GM12891 (cell line): Measurements from ENCODE around the gene CNOT11. TPM values are rescaled to one million over a fixed set of nuclear protein-coding genes. Genes with fewer than 3 reads are reported as not detected.
"Not testable (repeated sequence)": the region's sequence is repeated elsewhere in the genome, so short reads cannot be mapped to it uniquely, and the experiment has no call there.

Source experiments
- DNase-seq: peaks from one replicate; pipeline ENCODE4 v3.0.0; 2011; ENCODE audit warnings: low spot score; ENCODE audit not compliant: insufficient read length
- FAIRE-seq: peaks from 2 replicates; lab custom pipeline; 2011; peaks lifted over from hg19 to GRCh38; lab: Jason Lieb, UNC
- PAX5 ChIP-seq: IDR thresholded peaks from 2 replicates; pipeline ENCODE4 v1.6.1; 2011; ENCODE audit warnings: low read length, moderate library complexity, mild to moderate bottlenecking; ENCODE audit not compliant: insufficient read depth, severe bottlenecking
- POLR2A ChIP-seq: IDR thresholded peaks from 2 replicates; pipeline ENCODE4 v1.6.1; 2011; ENCODE audit warnings: low read depth, low read length, control low read depth
- POLR2AphosphoS5 ChIP-seq: IDR thresholded peaks from 2 replicates; pipeline ENCODE4 v1.6.1; 2011; ENCODE audit warnings: low read depth, low read length, control low read depth
- POU2F2 ChIP-seq: IDR thresholded peaks from 2 replicates; pipeline ENCODE4 v1.6.1; 2011; ENCODE audit warnings: low read depth, mild to moderate bottlenecking, control low read depth, low read length, moderate library complexity
- SPI1 ChIP-seq: IDR thresholded peaks from 2 replicates; pipeline ENCODE4 v1.6.1; 2011; ENCODE audit warnings: low read depth, low read length, control low read depth
- TAF1 ChIP-seq: IDR thresholded peaks from 2 replicates; pipeline ENCODE4 v1.6.1; 2011; ENCODE audit warnings: low read depth, low read length, control low read depth
- polyA plus RNA-seq: library from polyadenylated mRNA; unstranded; fragments of >200 nt; gene quantifications from one replicate; pipeline ENCODE4 v1.2.1, GENCODE V29; 2012; ENCODE audit warnings: low read depth, missing spikeins, inconsistent platforms; ENCODE audit not compliant: missing spikeins

The CNOT11 gene
- 31.4 TPM for polyA plus RNA-seq

DNA sequence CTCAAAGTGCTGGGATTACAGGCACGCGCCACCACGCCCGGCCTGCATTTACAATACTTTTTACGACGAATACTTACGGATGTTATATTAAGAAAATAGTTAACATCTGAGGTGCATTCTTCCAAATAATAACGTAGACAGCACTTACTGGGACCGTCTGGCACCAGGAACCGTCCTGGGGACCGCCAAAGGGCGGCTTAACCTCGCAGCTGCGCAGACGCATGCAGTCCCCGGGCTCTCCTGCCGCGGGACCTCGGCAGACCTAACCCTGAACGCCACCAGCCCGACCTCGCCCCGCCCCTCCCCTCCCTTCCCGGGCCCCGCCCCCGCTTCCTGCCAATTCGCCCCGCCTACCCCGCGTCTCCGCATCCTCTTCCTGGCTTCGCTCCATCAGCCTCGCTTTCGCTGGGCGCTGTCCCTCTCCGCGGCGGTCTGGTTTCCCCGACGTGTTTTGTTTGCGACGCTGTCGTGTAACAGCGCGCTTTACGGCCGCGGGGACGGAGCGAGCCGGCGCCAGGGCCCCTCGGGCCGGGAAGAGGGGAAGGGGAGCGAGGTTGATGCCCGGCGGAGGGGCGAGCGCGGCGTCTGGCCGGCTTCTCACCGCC is at the start of gene CNOT11:
CNOT11 (plus strand) TSS at position 479 of the 605 bp plus-strand sequence; CDS start at position 558, 79 bp downstream.
- peak; percentile 86 for DNase-seq
- no peak for TF ChIP-seq POU2F2
- TF ChIP-seq POLR2A = peak; percentile 78
- FAIRE-seq = peak; percentile 94

DNA sequence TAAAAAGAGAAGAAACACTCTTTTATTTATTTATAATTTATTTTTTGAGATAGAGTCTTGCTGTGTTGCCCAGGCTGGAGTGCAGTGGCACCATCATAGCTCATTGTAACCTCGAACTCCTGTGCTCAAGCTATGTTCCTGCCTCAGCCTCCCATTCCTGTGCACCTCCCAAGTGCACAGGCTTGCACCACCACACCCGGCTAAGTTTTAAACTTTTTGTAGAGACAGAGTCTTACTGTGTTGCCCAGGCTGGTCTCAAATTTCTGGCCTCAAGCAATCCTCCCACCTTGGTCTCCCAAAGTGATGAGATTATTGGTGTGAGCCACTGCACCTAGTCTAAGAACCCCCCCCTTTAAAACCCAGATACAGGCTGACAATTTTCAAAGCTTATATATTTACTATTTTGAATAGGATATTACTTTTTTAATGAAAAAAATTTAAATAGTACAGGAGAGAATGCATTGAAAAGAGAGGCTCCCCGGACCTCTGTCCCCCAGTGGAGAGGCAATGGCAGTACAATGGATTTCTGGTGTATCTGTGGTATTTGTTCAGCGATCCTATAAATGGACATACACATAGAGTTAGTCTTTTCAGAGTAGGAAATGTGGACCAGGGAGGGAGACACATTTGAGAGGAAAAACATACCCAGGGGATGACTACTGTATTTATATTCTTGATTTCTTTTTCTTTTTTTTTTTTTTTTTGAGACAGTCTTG is 48.1 kb upstream of the CNOT11 start:
- DNase-seq = no peak
- no peak for TF ChIP-seq POLR2AphosphoS5
- no peak for FAIRE-seq

DNA sequence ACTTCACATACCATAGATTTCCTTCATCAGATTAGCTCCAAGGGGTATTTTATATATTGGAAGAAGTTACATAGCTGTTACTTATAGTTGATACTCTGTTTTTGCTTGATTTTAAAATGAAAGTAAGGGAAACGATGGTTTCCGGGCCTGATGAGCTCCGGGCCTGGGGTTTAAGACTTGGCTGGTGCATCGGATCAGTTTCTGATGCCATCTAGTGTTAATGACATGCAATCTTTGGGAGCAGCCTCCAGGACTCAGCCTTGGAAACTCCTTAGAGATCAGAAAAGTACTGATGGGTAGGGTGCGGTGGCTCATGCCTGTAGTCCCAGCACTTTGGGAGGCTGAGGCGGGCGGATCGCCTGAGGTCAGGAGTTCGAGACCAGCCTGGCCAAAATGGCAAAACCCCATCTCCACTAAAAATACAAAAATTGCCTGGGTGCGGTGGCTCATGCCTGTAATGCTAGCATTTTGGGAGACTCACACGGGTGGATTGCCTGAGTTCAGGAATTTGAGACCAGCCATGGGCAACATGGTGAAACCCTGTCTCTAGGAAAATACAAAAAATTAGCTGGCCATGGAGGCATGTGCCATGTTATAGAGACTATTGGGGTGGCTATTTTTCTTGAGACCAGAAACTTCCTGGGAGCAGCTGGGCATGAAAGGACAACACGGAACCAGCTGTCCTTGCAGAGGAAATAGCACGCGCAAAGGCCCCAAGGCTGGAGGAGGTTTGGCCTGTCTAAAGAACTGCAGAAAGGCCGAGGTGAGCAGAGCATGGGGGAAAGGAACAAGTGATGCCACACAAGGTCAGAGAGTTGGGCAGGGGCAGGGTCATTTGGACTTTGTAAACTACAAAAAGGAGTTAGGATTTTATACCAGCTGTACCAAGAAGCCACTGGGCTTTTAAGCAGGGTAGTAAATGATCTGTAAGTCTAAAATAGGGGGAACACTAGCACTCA is 46.9 kb upstream of the CNOT11 start:
- DNase-seq = no peak
- TF ChIP-seq PAX5 (no peak), POLR2AphosphoS5 (no peak)
- no peak for FAIRE-seq

GRCh38 chr2:101208830-101209229 is 43.9 kb upstream of the CNOT11 start:
- no peak for FAIRE-seq
- TF ChIP-seq PAX5 (no peak), TAF1 (no peak), POLR2AphosphoS5 (no peak), POU2F2 (no peak), SPI1 (no peak), POLR2A (no peak)
- no peak for DNase-seq

DNA sequence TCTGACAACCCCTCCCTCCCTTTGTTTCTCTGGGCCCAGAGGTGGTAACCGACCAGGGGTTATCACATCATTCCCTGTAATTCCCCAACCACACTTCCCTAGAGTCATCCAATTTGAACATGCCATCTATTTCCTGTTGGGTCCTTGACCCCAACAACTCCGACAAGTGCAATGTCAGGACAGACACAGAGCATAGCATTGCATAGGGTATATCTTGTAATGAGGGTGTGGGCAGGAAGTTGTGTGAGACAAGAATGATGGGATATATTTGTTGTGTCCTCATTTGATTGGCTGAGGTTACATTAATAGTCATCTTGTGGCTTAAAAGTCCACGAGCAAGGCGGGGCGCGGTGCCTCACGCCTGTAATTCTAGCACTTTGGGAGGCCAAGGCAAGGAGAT is 33.4 kb upstream of the CNOT11 start:
- no peak for FAIRE-seq
- DNase-seq = no peak
- no peak for TF ChIP-seq POLR2AphosphoS5
- TF ChIP-seq PAX5 = no peak
- TF ChIP-seq SPI1 = no peak
- TF ChIP-seq POU2F2 = no peak
- TF ChIP-seq TAF1 = no peak

DNA sequence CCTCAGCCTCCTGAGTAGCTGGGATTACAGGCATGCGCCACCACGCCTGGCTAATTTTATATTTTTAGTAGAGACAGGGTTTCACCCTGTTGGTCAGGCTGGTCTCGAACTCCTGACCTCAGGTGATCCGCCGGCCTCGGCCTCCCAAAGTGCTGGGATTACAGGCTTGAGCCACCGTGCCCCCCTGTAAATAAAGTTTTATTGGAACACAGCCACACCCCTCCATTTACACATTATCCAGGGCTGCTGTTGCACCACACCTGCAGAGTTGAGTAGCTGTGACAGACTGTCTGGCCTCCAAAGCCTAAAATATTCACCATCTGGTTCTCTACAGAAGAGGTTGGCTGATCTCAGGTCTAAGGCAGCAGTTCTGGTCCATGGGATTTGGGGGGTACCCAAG is 32.6 kb upstream of the CNOT11 start:
- FAIRE-seq, DNase-seq: not testable (repeated sequence)

DNA sequence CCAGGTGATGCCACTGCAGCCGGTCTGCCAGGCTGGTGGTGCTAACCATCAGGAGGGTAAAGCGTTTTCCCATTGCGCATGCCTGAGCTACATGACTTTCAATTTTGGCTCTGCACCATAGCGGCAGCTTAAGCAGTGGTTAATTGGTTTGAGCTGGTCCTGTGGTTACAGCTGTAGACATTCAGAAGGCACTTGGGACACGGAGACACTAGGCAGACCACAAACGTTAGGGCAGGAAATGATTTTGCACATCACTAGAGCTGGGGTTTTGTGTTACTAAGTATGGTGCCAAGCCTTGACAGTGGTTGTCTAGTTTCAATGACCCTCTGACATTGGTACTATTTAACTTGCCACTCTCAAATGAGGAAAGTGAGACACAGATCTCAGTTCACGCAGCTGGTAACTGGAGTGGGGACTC is 28.9 kb upstream of the CNOT11 start:
- DNase-seq (peak; percentile 47), FAIRE-seq (peak; percentile 98)
- TF ChIP-seq SPI1 = 0 out of 2 replicates have a peak, but pooled peaks have one; percentile 3
- peak; percentile 69 for TF ChIP-seq POU2F2
- TF ChIP-seq PAX5 = no peak
- no peak for TF ChIP-seq TAF1

- FAIRE-seq (no peak), DNase-seq (no peak)
- TF ChIP-seq PAX5 (no peak), TAF1 (no peak), POLR2AphosphoS5 (no peak), POLR2A (no peak), SPI1 (no peak), POU2F2 (no peak)
Observed at GRCh38 chr2:101230541-101231001, 22.1 kb upstream of the CNOT11 start.

DNA sequence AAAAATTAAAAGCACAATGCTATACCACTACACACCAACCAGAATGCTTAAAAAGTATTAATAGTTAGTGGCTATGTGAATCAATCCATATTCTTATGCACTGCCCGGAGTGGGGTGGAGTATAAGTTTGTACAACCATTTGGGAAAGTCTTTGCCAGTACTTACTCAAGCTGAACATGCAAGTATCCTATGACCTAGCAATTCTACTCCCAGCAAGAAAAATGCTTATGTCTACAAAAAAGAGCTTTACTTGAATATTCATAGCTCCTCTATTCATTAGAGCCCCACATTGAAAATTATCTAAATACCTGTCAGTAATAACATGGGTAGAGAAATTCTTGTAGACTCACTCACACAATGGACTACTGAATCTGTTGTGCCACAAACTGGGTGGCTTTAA is 21.4 kb upstream of the CNOT11 start:
- no peak for FAIRE-seq
- DNase-seq = no peak
- TF ChIP-seq POLR2A (no peak), TAF1 (no peak), POU2F2 (no peak), SPI1 (no peak), PAX5 (no peak), POLR2AphosphoS5 (no peak)

DNA sequence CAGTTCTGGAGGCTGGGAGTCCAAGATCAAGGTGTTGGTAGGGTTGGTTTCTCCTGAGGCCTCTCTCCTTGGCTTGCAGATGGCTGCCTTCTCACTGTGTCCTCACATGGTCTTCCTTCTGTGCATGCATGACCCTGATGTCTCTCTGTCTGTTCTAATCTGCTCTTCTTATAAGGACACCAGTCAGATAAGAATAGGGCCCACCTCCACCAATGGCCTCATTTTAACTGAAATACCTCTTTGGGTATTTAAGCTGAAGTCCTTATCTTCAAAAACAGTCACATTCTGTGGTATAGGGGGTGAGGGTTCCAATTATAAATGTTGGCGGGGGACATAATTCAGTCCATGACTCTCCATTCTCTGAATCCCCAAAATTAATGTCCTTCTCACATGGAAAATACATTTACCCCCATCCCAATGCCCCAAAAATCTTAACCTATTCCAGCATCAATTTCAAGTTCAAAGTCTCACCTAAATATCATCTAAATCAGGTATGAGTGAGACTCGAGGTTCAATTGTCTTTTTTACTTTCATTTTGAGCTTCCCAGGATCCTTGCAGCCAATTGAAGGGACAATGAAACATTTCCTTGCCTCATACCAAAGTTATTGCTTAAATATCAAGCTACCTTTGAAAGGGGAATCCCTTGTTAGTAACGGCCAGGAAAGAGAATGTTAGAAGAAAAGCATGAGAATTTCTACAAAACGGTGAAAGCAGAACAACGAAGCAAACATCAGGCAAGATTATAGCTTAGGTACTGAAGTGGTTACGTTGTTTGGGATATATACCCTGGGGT is 20.6 kb upstream of the CNOT11 start:
- TF ChIP-seq TAF1 (no peak), POU2F2 (no peak), POLR2AphosphoS5 (no peak), PAX5 (no peak), POLR2A (no peak), SPI1 (no peak)
- no peak for FAIRE-seq
- DNase-seq = no peak
